NK-92 (cell line): Measurements from ENCODE around the gene ZEB2.

Experiments used
- DNase-seq: peaks from one replicate; lab custom pipeline; 2025; ENCODE audit not compliant: unreplicated experiment; lab: John Stamatoyannopoulos, UW

ZEB2 gene

DNA sequence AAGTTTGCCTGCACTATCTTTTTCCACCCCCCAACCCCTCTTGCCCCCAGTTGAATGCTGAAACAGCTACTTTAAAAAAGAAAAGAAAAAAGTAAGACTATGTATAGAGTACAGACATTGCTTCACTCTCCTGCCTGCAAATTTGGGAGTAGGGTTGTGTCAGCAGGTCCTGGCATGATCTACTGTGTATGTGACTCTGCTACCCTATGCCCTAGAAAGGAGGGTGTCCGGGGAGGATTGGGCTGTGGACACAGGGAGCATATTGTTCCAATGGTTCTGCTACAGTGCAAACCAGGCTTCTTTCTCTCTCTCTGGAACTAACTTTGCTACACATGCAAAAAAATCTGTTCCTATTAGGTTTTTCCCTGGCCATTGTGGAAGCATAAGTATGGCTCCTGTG lies 9.9 kb upstream of the ZEB2 start:
- DNase-seq, result no peak

DNA sequence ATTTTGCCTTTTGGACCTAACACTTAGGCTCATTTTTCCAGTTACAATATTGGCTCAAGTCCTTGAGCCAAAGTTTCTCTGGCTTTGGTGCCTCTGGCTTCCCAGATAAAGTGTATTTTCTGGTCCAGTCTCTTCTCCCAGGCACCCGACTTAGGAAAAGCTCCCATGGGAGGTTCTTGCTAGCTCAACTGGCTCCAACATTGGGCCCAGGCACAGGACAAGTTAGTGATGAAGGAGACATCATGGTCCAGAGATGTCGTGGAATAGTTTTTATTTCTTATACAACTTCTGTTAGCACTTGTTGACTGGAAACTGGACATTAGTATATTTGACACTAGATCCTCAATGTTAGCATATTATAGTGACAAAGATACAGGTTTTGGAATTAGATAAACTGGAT lies 8.2 kb upstream of the ZEB2 start:
- DNase-seq, result no peak

- DNase-seq, result no peak
Measured at GRCh38 chr2:144526831-144527230, 6.9 kb upstream of the ZEB2 start.

GRCh38 chr2:144524118-144525009 lies 4.4 kb upstream of the ZEB2 start:
- DNase-seq, result no peak

DNA sequence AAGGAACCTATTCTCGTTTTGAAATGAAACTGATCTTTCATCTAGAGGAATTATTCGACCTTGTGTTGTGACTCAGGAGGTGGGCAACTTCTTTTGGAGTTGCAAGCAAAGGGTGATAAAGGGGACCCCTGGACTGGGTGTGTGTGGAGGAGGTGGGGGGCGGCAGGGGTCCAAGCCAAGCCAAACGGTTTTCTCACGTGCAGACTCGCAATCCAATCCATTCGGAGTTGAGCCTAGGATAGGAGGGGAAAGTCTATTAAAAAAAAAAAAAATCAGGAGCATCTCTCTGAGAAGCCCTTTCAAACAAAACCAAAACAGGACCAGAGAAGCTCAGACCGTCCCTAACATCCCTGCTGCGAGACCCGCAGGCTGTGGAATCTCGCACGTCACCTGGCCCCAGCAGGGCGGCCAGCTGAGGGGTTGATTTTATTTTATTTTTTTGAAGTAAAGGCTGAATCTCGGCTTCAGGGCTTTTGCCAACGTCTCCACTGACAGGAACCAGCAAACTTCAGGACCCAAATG lies 3.7 kb upstream of the ZEB2 start:
- no peak for DNase-seq

GRCh38 chr2:144522897-144523595 lies 3.1 kb upstream of the ZEB2 start:
- no peak for DNase-seq

GRCh38 chr2:144522176-144522896 lies 2.4 kb upstream of the ZEB2 start:
- no peak for DNase-seq

GRCh38 chr2:144521686-144522085 lies 1.8 kb upstream of the ZEB2 start:
- no peak for DNase-seq

GRCh38 chr2:144520756-144521487 lies 1.0 kb upstream of the ZEB2 start:
- DNase-seq, result no peak

- DNase-seq, result no peak
Measured at GRCh38 chr2:144519597-144519933, 354 bp downstream of the ZEB2 start.

DNA sequence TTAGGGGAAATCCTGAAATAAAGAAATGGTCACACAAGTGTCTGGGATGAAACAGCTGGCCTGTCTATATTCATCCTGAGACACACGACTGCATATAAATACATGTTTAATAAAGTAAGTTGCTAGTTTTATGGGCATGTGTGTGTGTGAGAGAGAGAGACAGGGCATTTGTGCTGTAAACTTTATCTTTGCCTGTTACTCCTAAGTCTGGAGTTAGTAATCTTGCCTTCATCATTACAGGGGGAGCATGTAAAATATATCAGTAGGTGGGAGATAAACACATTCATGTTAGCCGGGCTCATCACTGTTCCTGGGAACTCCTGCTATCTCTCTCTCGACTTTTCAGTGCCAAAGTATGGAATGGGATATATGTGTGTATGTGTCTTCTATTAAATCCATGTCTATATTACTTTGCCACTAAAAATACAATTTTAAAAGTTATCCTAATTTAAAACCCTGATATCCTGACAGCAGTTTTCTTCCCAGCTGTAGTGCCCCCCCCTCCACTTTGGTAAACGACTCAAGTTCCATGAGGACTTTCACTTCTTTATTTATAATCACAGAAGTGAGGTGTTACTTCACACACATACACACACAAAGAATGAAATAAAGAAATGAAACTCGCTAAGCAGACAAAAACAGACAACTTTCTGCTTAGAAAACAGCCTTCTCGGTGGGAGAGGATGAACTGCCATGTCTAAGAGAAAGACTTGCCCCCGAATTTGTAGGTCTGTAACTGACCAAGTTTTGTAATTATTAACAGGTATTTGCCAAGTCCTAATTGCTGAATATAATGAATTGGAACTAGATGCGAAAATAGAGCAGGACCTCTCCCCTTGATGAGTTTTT lies 947 bp downstream of the ZEB2 start:
- DNase-seq, result no peak

GRCh38 chr2:144517866-144518747 lies 1.8 kb downstream of the ZEB2 start:
- no peak for DNase-seq

GRCh38 chr2:144516981-144517865 lies 2.7 kb downstream of the ZEB2 start:
- no peak for DNase-seq

DNA sequence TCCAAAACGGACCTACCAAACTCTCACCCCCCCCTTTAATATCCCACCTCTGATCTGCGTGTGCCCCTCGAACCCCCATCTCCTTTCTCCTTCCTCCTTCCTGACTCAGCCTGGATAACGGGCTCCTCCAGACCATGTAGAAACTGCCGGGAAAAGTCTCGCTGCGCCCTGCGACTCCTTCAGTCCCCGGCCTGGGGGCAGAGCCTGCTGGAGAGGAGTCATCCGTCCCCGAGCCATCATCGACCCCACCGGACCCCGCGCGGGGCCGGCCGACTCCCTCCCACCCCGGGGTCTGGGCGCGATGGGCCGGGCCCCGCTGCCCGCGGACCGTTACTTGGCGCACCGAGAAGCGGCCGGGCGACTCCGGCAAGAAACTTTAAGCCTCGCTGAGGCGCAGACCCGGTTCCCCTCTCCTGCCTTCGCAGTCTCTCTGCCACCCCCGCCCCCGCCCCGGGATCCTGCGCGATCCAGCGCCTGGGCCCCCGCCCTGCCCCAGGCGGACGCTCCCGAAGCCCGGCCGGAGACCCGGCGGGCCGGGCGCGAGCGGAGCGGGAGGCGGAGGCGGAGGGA lies 3.4 kb downstream of the ZEB2 start:
- no peak for DNase-seq

GRCh38 chr2:144515696-144516410 lies 4.1 kb downstream of the ZEB2 start:
- no peak for DNase-seq

DNA sequence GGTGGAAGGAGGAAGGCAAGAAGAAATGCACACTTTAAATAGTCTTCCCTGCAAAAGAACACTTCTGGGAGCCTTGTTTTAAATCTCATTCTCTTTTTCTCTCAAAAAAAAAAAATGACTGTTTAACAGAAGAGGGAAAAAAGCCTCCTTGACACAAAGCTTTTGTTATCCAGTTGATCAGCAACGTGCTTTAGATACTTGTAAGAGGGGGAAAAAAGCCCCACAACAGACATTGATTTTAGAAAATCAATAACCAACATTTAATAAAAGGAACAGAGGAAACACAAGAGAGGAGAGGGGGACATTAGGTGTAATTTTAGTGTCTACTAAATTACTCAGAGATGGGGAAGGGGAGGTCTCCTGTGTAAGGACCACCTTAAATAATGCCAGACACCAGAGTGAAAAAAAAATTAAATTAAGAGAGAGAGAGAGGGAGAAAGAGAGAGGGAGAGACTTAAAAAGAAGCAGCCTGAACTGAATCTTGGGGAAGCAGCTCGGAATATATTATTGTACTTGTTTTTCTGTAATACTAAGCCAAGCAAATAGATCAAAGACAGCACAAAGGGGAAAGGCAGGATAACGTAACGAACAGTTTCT lies 4.7 kb downstream of the ZEB2 start:
- no peak for DNase-seq

GRCh38 chr2:144514616-144515091 lies 5.3 kb downstream of the ZEB2 start:
- no peak for DNase-seq
